ENCODE results near the gene HHAT. TPM values are rescaled to one million over a fixed set of nuclear protein-coding genes. Genes with fewer than 3 reads are reported as not detected.
"Not testable (repeated sequence)": the region's sequence is repeated elsewhere in the genome, so short reads cannot be mapped to it uniquely, and the experiment has no call there.

HHAT gene
- total RNA-seq, 1 donor from 2014 or later: 4.0 TPM

GRCh38 chr1:210398466-210398865, 69.8 kb downstream of the HHAT start:
- no peak for ATAC-seq

GRCh38 chr1:210400043-210400840, 71.5 kb downstream of the HHAT start:
- peak; percentile 91 for ATAC-seq

GRCh38 chr1:210402560-210402959, 73.9 kb downstream of the HHAT start:
- no peak for ATAC-seq

DNA sequence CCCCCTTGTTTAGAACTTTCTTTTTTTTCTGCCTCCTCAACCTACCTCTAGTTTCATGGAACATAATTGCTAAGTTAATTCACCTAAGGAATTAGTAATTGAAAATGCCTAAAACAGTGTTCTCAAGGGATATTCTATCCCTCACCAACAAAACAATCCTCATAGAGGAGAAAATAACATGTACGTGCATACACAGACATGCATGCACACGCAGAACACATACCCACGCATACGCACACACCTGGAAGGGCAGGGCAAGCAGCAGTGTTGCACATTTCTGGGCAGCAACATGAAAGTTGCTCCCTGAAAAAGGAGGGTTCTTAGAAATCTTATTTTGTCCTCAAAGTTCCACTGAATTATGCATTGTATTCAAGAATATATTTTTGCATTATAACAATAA, 76.6 kb downstream of the HHAT start:
- peak; percentile 69 for ATAC-seq

GRCh38 chr1:210406341-210406740, 77.6 kb downstream of the HHAT start:
- ATAC-seq: not testable (repeated sequence)

DNA sequence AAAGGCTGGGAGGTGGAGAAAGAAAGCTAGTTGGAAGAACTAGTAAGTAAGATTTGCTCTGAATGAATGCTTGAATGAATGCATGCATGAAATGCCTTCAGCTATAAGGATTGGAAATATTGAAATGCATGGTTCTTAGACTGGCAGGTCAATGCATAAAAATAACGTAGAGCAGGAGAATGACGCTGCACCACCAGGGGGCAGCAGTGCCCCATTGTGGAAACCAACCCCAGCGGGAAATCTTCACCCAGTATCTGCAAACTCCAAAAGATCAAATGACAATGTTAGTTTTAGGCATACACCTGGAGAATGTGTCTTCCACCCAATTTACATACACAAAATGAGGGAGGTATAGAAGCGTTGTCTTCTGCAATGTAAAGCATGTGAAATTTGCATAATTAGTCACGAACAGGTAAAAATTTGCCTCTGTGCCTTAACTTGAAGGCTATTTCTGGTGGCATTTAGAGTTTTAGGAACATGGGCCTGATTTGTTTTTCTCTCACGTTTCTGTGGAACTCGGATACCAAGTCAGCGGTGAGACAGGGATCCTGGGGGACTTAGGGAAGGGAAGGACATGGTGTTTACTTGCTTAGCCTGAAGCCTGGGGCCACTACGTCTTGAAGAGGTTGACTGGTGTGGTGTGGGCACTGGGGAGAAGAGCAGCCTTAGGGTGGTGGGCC, 78.6 kb downstream of the HHAT start:
- ATAC-seq: peak; percentile 73

GRCh38 chr1:210407887-210408252, 79.2 kb downstream of the HHAT start:
- no peak for ATAC-seq

- no peak for ATAC-seq
Measured at GRCh38 chr1:210412240-210412639, 83.5 kb downstream of the HHAT start.

DNA sequence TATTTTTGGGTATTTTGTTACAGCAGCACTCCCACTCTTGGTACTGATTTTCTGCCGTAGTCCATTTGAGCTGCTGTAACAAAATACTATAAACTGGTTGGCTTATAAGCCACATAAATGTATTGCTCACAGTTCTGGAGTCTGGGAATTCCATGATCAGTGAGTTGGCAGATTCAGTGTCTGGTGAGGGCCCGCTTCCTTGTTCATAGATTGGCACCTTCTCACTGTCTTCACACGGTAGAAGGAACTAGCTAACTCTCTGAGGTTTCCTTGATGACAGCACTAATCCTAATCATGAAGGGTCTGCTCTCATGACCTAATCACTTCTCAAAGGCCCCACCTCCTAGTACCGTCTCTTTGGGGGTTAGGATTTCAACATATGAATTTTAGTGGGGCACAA, 85.2 kb downstream of the HHAT start:
- no peak for ATAC-seq

GRCh38 chr1:210415846-210416448, 87.2 kb downstream of the HHAT start:
- no peak for ATAC-seq

DNA sequence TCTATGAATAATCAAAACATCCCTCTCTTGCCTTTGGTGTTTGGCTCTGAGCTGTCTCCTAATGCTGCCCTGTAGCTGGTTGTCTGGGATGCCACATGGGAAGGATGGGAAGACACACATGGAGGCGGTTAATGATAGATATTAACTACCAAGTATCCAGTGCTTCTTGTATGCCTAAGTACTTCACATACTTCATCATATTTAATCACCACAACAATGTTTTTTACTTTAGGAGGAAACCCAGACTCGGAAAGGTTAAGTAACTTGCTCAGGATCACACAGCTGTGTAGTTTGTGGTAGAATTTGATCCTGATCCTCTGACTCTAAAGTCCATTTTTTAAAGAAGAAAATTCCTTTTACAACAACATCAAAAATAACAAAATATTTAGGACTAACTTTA, 88.0 kb downstream of the HHAT start:
- no peak for ATAC-seq

GRCh38 chr1:210417881-210418280, 89.2 kb downstream of the HHAT start:
- ATAC-seq: no peak

DNA sequence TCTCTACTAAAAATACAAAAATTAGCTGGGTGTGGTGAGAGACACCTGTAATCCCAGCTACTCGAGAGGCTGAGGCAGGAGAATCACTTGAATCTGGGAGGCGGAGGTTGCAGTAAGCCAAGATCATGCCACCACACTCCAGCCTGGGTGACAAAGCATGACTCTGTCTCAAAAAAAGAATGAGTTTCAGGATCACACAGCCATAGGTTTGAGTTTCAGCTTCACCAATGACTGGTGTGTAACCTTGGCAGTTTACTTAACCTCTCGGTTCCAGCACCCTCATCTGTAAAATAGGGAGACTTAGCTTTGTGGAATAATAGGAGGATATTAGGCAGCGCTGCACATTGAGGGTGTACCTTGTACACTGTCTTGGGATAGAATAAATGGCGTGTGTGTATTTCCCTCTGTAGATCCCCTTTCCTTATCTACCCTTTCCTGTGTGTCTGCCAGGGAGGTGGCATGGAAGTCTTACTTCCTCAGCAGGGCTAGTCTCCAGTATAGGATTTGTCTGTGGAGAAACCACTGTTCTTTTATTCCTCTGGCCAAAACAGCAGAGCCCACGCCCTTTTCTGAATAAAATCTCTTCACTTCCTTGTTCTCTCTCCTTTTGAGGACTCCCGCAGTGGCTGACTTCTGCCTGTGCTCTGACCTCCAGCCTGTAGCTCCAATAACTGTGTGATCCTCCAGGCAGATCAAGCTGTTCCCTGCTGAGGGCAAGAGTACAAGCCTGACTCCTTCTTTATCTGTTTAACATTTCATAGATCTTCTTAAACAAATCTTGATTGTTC, 90.4 kb downstream of the HHAT start:
- ATAC-seq: no peak

DNA sequence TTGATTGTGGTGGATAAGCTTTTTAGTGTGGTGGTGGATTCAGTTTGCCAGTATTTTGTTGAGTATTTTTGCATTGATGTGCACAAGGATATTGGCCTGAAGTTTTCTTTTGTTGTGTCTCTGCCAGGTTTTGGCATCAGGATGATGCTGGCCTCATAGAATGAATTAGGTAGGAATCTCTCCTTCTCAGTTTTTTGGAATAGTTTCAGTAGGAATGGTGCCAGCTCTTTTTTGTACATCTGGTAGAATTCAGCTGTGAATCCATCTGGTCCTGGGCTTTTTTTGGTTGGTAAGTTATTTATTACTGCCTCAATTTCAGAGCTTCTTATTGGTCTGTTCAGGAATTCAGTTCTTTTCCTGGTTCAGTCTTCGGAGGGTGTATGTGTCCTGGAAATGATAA, 98.0 kb downstream of the HHAT start:
- ATAC-seq: not testable (repeated sequence)

- ATAC-seq: no peak
Measured at GRCh38 chr1:210428696-210429095, 100.0 kb downstream of the HHAT start.

GRCh38 chr1:210434223-210434622, 105.5 kb downstream of the HHAT start:
- no peak for ATAC-seq

- ATAC-seq: no peak
Measured at GRCh38 chr1:210437111-210437510, 108.4 kb downstream of the HHAT start.

DNA sequence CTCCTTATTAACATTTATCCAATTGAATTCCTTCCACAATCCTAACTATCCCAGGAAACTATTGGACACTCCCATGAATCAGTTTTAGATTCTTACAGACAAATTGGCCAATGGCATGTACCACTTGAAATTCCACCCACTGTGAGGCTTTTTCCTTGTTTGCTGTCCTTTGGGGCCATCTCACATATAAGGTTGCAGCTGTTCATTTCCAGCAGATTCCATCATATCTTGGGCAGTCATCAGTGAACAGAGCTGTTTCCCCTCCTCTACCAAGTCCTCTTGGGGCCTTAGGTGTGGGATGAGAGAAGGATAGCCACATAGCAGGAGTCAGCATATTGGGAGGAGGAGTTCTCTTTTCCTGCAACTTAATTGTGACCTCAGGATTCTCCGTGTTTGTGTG, 109.1 kb downstream of the HHAT start:
- no peak for ATAC-seq

DNA sequence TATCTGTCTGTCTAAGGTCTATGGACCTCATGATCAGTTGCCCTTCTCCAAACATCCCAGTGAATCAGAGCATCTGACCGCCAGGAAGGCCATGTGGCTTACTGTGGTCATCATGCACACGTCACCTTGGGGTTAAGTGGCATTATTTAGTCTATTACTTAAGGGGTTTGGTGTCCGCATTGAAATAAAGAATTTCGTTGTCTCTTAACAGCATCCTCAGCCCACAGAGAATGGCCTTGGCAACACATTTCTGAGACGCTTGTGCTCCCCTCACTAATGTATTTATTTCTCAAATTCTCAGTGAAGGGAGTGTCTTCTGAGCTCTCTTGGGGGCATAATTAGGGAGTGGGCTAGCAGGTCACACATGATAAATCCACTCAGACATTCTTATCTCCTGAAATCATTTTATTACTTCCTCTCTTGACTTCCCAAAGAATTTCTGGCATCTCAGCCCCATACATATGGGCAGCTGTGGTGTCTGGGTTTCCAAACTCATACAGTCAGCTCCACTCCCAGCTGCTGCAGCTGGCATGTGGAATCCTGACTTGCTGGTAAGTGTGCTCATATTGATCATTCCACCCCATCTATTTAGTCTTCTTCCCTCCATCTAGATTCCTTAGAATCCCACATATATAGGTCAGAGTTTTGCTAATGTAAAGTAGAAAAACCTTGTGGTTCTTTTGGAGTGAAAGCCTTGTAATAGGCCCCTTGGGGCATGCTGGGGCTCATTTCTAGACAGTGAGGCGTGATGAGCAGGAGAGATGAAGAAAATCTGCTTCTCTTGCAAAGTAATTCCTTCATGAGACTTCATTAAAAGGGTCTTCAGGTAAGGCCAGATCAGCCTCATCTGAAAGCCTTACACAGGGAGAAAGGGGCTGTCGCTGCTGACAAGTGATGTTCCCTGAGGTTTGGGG, 110.5 kb downstream of the HHAT start:
- ATAC-seq: no peak

DNA sequence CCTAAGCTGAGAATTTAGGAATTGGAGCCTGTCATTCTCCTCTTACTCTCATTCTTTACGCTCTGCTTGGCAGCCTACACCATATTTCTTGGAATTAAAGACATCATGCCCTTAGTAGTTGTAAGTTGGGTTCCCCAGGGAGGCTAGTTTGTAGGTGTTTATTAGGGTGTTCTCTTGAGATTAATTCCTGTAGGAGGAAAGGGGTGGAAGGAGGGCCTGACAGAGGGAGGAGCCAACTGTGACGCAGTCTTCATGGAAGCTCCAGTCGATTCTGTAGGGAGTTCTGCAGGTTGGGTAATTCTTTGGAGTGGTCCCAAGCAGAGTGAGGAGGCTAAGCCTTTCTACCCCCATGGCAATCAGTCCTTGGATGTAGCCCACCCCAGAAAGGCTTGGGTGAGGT, 111.4 kb downstream of the HHAT start:
- ATAC-seq: no peak

- no peak for ATAC-seq
Measured at GRCh38 chr1:210441028-210441427, 112.3 kb downstream of the HHAT start.

DNA sequence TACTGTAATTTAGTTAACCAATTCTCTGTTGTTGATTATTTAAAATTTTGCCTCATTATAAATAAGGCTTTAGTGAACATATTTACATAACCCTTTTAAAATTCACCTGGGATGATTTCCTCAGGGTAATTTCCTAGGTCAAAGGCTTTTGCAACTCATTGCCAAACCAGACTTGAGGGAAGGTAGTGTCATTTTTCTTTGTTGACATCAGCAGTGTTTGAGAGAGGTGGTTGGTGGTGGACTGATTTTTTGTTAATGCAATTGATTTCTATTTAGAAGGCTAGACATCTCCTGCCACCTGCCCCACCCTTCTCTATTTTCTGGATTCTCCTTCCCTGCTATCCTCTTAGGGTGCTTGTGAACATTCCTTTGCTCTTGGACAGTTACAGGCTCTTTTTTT, 116.8 kb downstream of the HHAT start:
- ATAC-seq: no peak

Measured in esophagus mucosa (tissue), 1 donor.